MM.1S (cell line): Measurements from ENCODE around the gene GRAMD1B.

Experiments
- DNase-seq: peaks from one replicate; pipeline ENCODE4 v3.0.0-alpha.2; 2015
- H2AFZ ChIP-seq: fragments of 300-600 bp; sonication (generic); 2 replicates; pipeline ENCODE4 v1.6.0; 2016; ENCODE audit warnings: antibody characterized with exemption, low read length
- H3F3A ChIP-seq: fragments of 300-600 bp; sonication (generic); 2 replicates; pipeline ENCODE4 v1.6.1; 2016; ENCODE audit warnings: mild to moderate bottlenecking, antibody characterized with exemption, low read length, moderate library complexity, mixed read lengths; ENCODE audit not compliant: insufficient read depth
- H3K27ac ChIP-seq: fragments of 300-600 bp; sonication (generic); 2 replicates; pipeline ENCODE4 v1.5.1; 2016; ENCODE audit warnings: mild to moderate bottlenecking, low read length
- H3K27me3 ChIP-seq: fragments of 300-600 bp; sonication (generic); replicated peaks from 2 replicates; pipeline ENCODE4 v1.6.0; 2016; ENCODE audit warnings: low read length; ENCODE audit not compliant: insufficient read depth
- H3K36me3 ChIP-seq: fragments of 300-600 bp; sonication (generic); replicated peaks from 2 replicates; pipeline ENCODE4 v1.6.1; 2016; ENCODE audit warnings: mild to moderate bottlenecking, low read length, mixed read lengths; ENCODE audit not compliant: insufficient read depth
- H3K4me1 ChIP-seq: fragments of 300-600 bp; sonication (generic); 2 replicates; pipeline ENCODE4 v1.6.1; 2016; ENCODE audit warnings: low read length, mixed read lengths
- H3K4me2 ChIP-seq: fragments of 300-600 bp; sonication (generic); 2 replicates; pipeline ENCODE4 v1.6.0; 2016; ENCODE audit warnings: low read depth, low read length
- H3K4me3 ChIP-seq: fragments of 300-600 bp; sonication (generic); 2 replicates; pipeline ENCODE4 v1.5.1; 2016; ENCODE audit warnings: low read length, mixed read lengths
- H3K79me2 ChIP-seq: fragments of 300-600 bp; sonication (generic); 2 replicates; pipeline ENCODE4 v1.6.1; 2016; ENCODE audit warnings: mixed run types, low read length, mixed read lengths
- H3K9ac ChIP-seq: fragments of 300-600 bp; sonication (generic); 2 replicates; pipeline ENCODE4 v1.6.1; 2016; ENCODE audit warnings: low read length, mixed read lengths
- H3K9me2 ChIP-seq: fragments of 300-600 bp; sonication (generic); replicated peaks from 2 replicates; pipeline ENCODE4 v1.6.1; 2016; ENCODE audit warnings: mild to moderate bottlenecking, low read length, mixed read lengths; ENCODE audit not compliant: insufficient read depth
- H3K9me3 ChIP-seq: fragments of 300-600 bp; sonication (generic); replicated peaks from 2 replicates; pipeline ENCODE4 v1.6.1; 2016; ENCODE audit warnings: mild to moderate bottlenecking, low read length, mixed read lengths; ENCODE audit not compliant: insufficient read depth
- H4K20me1 ChIP-seq: fragments of 300-600 bp; sonication (generic); 2 replicates; pipeline ENCODE4 v1.6.1; 2016; ENCODE audit warnings: mild to moderate bottlenecking, low read length, moderate library complexity, mixed read lengths; ENCODE audit not compliant: insufficient read depth
- CTCF ChIP-seq: fragments of 300-600 bp; sonication (generic); IDR thresholded peaks from 2 replicates; pipeline ENCODE4 v1.5.1; 2016; ENCODE audit warnings: antibody characterized with exemption, low read length, mixed read lengths
- EZH2 ChIP-seq: fragments of 300-600 bp; sonication (generic); optimal IDR thresholded peaks from 2 replicates; pipeline ENCODE3; 2017; ENCODE audit warnings: low read depth, mild to moderate bottlenecking, antibody characterized with exemption, low read length, mixed read lengths
- EZH2phosphoT487 ChIP-seq: fragments of 300-600 bp; sonication (generic); IDR thresholded peaks from 2 replicates; pipeline ENCODE4 v1.6.1; 2018; ENCODE audit warnings: antibody characterized with exemption, low read length

Gene GRAMD1B

GRCh38 chr11:123480290-123480815 is 50.3 kb downstream of the GRAMD1B start:
- H3K36me3 ChIP-seq = no peaks in the 10 kb centered on the region
- no peaks in the 10 kb centered on the region for H3K9me2 ChIP-seq
- no peak for DNase-seq
- H2AFZ ChIP-seq = no peak overlapping the region
- no peaks in the 10 kb centered on the region for H3K9me3 ChIP-seq
- H3K4me2 ChIP-seq = no peak overlapping the region
- H4K20me1 ChIP-seq = no peaks in the 10 kb centered on the region
- H3K27ac ChIP-seq = no peak overlapping the region
- no peaks in the 10 kb centered on the region for H3K79me2 ChIP-seq
- H3K27me3 ChIP-seq = 0 out of 2 replicates have a peak, but pooled peaks cover 4% of the 10 kb centered on the region
- no peak overlapping the region for H3K4me3 ChIP-seq
- peaks cover 5% of the 10 kb centered on the region for H3K4me1 ChIP-seq
- TF ChIP-seq CTCF (no peak), EZH2phosphoT487 (no peak), EZH2 (no peak)
- no peak overlapping the region for H3K9ac ChIP-seq
- peaks cover 14% of the 10 kb centered on the region for H3F3A ChIP-seq

- no peak for TF ChIP-seq EZH2phosphoT487
- no peak for TF ChIP-seq CTCF
- no peak for TF ChIP-seq EZH2
- Histone ChIP-seq H3K4me2 (no peak overlapping the region), H3K4me1 (peaks cover 5% of the 10 kb centered on the region), H3K9me3 (no peaks in the 10 kb centered on the region), H3F3A (peaks cover 14% of the 10 kb centered on the region), H3K27me3 (0 out of 2 replicates have a peak, but pooled peaks cover 4% of the 10 kb centered on the region), H3K27ac (no peak overlapping the region), H3K9ac (no peak overlapping the region), H3K4me3 (no peak overlapping the region), H3K9me2 (no peaks in the 10 kb centered on the region), H2AFZ (no peak overlapping the region), H3K79me2 (no peaks in the 10 kb centered on the region), H4K20me1 (no peaks in the 10 kb centered on the region), H3K36me3 (no peaks in the 10 kb centered on the region)
- DNase-seq = no peak
Measured at GRCh38 chr11:123480882-123481281, 50.8 kb downstream of the GRAMD1B start.

GRCh38 chr11:123481640-123482039 is 51.6 kb downstream of the GRAMD1B start:
- H4K20me1 ChIP-seq = no peaks in the 10 kb centered on the region
- DNase-seq = no peak
- no peak overlapping the region for H2AFZ ChIP-seq
- peaks cover 5% of the 10 kb centered on the region for H3K4me1 ChIP-seq
- TF ChIP-seq EZH2 (no peak), EZH2phosphoT487 (no peak), CTCF (no peak)
- H3K79me2 ChIP-seq = no peaks in the 10 kb centered on the region
- H3F3A ChIP-seq = peaks cover 14% of the 10 kb centered on the region
- H3K27ac ChIP-seq = no peak overlapping the region
- H3K9me2 ChIP-seq = no peaks in the 10 kb centered on the region
- no peaks in the 10 kb centered on the region for H3K9me3 ChIP-seq
- H3K4me3 ChIP-seq = no peak overlapping the region
- no peak overlapping the region for H3K4me2 ChIP-seq
- H3K9ac ChIP-seq = no peak overlapping the region
- no peaks in the 10 kb centered on the region for H3K36me3 ChIP-seq
- H3K27me3 ChIP-seq = 0 out of 2 replicates have a peak, but pooled peaks cover under 1% of the 10 kb centered on the region
